Transverse colon (tissue), 4 donors: ENCODE data around the gene RCSD1.

ENCODE experiments used
- CTCF ChIP-seq, 5 experiments: fragments of 200-600 bp in 3 of 5; fragments of 450-650 bp in 2 of 5; sonication (generic) in 3 of 5; IDR thresholded peaks; 1 replicate in 2 of 5; 2 replicates in 3 of 5; pipeline ENCODE4 v1.5.1; 2016 to 2017; ENCODE audit warnings: antibody characterized with exemption in 5 of 5, inconsistent platforms in 3 of 5, mild to moderate bottlenecking in 2 of 5, moderate library complexity in 1 of 5
- POLR2AphosphoS5 ChIP-seq, 3 donors: sonication (generic); formaldehyde crosslinking; IDR thresholded peaks; one replicate each; pipeline ENCODE4 v1.6.1; 2016; ENCODE audit warnings: antibody characterized with exemption in 3 of 3

- TF ChIP-seq CTCF (IDR thresholded peaks at IDR 0.05) (no peak), POLR2AphosphoS5 (IDR thresholded peaks at IDR 0.05) (no peak)
Observed at GRCh38 chr1:167650269-167651160, 20.5 kb downstream of the RCSD1 start.
